GM18526 (cell line): ENCODE data around the gene PKMYT1.

Experiments
- POLR2A ChIP-seq: IDR thresholded peaks from 3 replicates; pipeline ENCODE4 v1.6.1; 2011; ENCODE audit not compliant: insufficient read length; ENCODE audit errors: extremely low read depth

Gene PKMYT1

GRCh38 chr16:2964475-2965336 is 15.5 kb downstream of the PKMYT1 start:
- no peak for TF ChIP-seq POLR2A

GRCh38 chr16:2963723-2964474 is 16.3 kb downstream of the PKMYT1 start, which contains the start of gene KREMEN2:
Gene KREMEN2, plus strand, starts transcription at chr16:2964275. Its CDS starts 246 bp downstream, at chr16:2964521.
- no peak for TF ChIP-seq POLR2A

GRCh38 chr16:2963074-2963722 is 17.0 kb downstream of the PKMYT1 start:
- no peak for TF ChIP-seq POLR2A

GRCh38 chr16:2962334-2963073 is 17.7 kb downstream of the PKMYT1 start:
- TF ChIP-seq POLR2A, result no peak

- TF ChIP-seq POLR2A, result no peak
Measured at GRCh38 chr16:2960183-2961010, 19.8 kb downstream of the PKMYT1 start.

- TF ChIP-seq POLR2A, result no peak
Measured at GRCh38 chr16:2959206-2959605, 21.0 kb downstream of the PKMYT1 start.

- no peak for TF ChIP-seq POLR2A
Measured at GRCh38 chr16:2956579-2956956, 23.7 kb downstream of the PKMYT1 start.

- no peak for TF ChIP-seq POLR2A
Measured at GRCh38 chr16:2955779-2956578, 24.3 kb downstream of the PKMYT1 start.

GRCh38 chr16:2955438-2955778 is 24.8 kb downstream of the PKMYT1 start:
- no peak for TF ChIP-seq POLR2A

- TF ChIP-seq POLR2A, result no peak
Measured at GRCh38 chr16:2954656-2955381, 25.4 kb downstream of the PKMYT1 start.

GRCh38 chr16:2953706-2954627 is 26.3 kb downstream of the PKMYT1 start:
- TF ChIP-seq POLR2A, result no peak

- no peak for TF ChIP-seq POLR2A
Measured at GRCh38 chr16:2952679-2953078, 27.6 kb downstream of the PKMYT1 start.
